Measurements from ENCODE around the gene SLC16A1.
"Not testable (repeated sequence)": the region's sequence is repeated elsewhere in the genome, so short reads cannot be mapped to it uniquely, and the experiment has no call there.

SLC16A1 gene

GRCh38 chr1:112894561-112895011, 61.4 kb downstream of the SLC16A1 start:
- intact Hi-C loops (cut with DNase I; ENCODE audit: low total_unique reads) = no loop called here
- H3K4me1 ChIP-seq = no peaks in the 10 kb centered on the region
- DNase-seq = no peak
- no peak overlapping the region for H3K27ac ChIP-seq
- no peaks in the 10 kb centered on the region for H3K36me3 ChIP-seq
- no peak for TF ChIP-seq CTCF (IDR thresholded peaks at IDR 0.05)
- H3K4me3 ChIP-seq = no peak overlapping the region
- no peaks in the 10 kb centered on the region for H3K27me3 ChIP-seq
- H3K9me3 ChIP-seq = peaks cover 3 to 25% (median 22%) of the 10 kb centered on the region in 3 donors

- H3K27me3 ChIP-seq = no peaks in the 10 kb centered on the region
- TF ChIP-seq CTCF (IDR thresholded peaks at IDR 0.05) = no peak
- no peak overlapping the region for H3K4me3 ChIP-seq
- DNase-seq = no peak
- intact Hi-C loops (cut with DNase I; ENCODE audit: low total_unique reads) = no loop called here
- H3K9me3 ChIP-seq = peaks cover 3 to 25% (median 22%) of the 10 kb centered on the region in 3 donors
- H3K4me1 ChIP-seq = no peaks in the 10 kb centered on the region
- no peaks in the 10 kb centered on the region for H3K36me3 ChIP-seq
- no peak overlapping the region for H3K27ac ChIP-seq
Observed at GRCh38 chr1:112894010-112894292, 62.0 kb downstream of the SLC16A1 start.

- intact Hi-C loops (cut with DNase I; ENCODE audit: low total_unique reads) = no loop called here
- H3K27ac ChIP-seq = no peak overlapping the region
- no peak overlapping the region for H3K4me3 ChIP-seq
- H3K27me3 ChIP-seq = no peaks in the 10 kb centered on the region
- H3K4me1 ChIP-seq = no peaks in the 10 kb centered on the region
- H3K9me3 ChIP-seq = peaks cover 3 to 25% (median 22%) of the 10 kb centered on the region in 3 donors
- DNase-seq = no peak
- H3K36me3 ChIP-seq = no peaks in the 10 kb centered on the region
- no peak for TF ChIP-seq CTCF (IDR thresholded peaks at IDR 0.05)
Observed at GRCh38 chr1:112893288-112894009, 62.5 kb downstream of the SLC16A1 start.

GRCh38 chr1:112889906-112890305, 66.1 kb downstream of the SLC16A1 start:
- H3K4me1 ChIP-seq; H3K27me3 ChIP-seq; intact Hi-C loops (cut with DNase I; ENCODE audit: low total_unique reads); H3K4me3 ChIP-seq; H3K27ac ChIP-seq; DNase-seq; H3K36me3 ChIP-seq: not testable (repeated sequence)
- H3K9me3 ChIP-seq = peaks cover 3 to 14% (median 11%) of the 10 kb centered on the region in 3 donors

GRCh38 chr1:112889052-112889768, 66.8 kb downstream of the SLC16A1 start:
- no peak for DNase-seq
- Histone ChIP-seq H3K27me3 (no peaks in the 10 kb centered on the region), H3K36me3 (no peaks in the 10 kb centered on the region), H3K4me3 (no peak overlapping the region), H3K27ac (no peak overlapping the region), H3K9me3 (peaks cover 3 to 9% (median 7%) of the 10 kb centered on the region in 3 donors), H3K4me1 (no peaks in the 10 kb centered on the region)
- intact Hi-C loops (cut with DNase I; ENCODE audit: low total_unique reads) = no loop called here
- TF ChIP-seq CTCF (IDR thresholded peaks at IDR 0.05) = no peak

- Histone ChIP-seq H3K9me3 (peaks cover 3 to 5% (median 3%) of the 10 kb centered on the region in 3 donors), H3K27ac (no peak overlapping the region), H3K4me3 (no peak overlapping the region), H3K4me1 (no peaks in the 10 kb centered on the region), H3K36me3 (no peaks in the 10 kb centered on the region), H3K27me3 (no peaks in the 10 kb centered on the region)
- no peak for TF ChIP-seq CTCF (IDR thresholded peaks at IDR 0.05)
- intact Hi-C loops (cut with DNase I; ENCODE audit: low total_unique reads) = no loop called here
- no peak for DNase-seq
Observed at GRCh38 chr1:112888630-112889029, 67.4 kb downstream of the SLC16A1 start.
